NCI-H128 (cell line): ENCODE results near the gene AP5B1.
A peak's percentile ranks its signal among the peaks of the same experiment; 100 is the strongest.

Experiments
- DNase-seq: peaks from one replicate; lab custom pipeline; 2025; ENCODE audit not compliant: unreplicated experiment; lab: John Stamatoyannopoulos, UW

Gene AP5B1

DNA sequence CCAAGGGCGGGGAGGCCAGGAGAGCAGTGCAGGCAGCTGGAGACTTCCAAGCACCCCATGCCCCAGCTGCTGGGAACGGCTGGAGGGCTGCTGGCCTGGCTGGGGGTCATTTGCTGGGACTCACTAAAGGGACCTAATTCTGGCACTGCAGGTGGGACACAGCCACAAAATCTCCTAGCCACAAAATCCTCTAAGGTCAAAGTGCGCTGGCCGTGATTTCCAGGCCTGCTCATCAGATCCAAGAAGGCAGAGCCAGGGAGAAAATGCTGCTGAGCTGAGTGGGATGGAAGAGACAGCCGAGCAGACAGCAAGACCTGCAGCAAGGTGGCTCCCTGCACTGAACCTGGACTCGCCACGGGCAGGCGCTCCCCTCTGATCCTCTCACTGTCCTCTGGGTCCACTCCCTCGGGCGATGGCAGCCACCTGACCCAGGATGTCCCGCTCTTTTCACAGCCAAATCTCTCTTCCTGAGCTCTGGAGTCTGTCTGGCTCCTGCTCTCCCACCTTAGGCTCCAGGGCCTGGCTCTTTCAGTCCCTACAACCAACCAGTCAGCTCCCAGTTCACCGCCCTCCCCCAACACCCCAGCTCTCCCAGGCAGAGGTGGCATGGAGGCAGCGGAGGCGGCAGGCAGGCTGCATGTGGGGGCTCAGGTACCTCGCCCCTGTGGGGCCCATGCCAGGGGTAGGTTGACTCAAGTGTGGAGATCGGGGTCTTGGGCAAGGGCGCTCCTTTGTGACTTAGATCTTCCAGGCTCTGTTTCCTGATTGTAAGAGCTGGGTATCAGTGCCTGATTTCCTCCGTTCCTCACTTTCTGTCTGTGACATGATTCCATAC lies 20.6 kb upstream of the AP5B1 start:
- DNase-seq: no peak

DNA sequence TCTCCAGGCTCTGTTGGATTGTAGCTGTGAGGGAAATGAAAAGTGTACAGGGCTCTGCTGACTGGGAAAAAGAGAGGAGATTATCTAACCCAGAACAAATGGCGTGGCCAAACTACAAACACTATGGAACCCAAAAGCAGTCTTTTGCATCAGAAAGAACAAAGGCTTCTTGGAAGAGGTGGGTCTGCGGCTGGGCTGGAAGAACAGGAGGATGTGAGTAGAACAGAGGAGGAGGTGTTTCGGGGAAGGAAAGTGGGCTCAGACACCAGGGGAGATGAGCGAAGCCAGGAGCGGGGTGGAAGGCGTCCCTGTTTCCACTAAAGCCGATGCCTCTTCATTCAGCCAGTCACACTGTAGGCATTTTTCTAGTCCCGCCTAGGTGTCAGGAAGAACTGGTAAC lies 18.1 kb upstream of the AP5B1 start:
- no peak for DNase-seq

DNA sequence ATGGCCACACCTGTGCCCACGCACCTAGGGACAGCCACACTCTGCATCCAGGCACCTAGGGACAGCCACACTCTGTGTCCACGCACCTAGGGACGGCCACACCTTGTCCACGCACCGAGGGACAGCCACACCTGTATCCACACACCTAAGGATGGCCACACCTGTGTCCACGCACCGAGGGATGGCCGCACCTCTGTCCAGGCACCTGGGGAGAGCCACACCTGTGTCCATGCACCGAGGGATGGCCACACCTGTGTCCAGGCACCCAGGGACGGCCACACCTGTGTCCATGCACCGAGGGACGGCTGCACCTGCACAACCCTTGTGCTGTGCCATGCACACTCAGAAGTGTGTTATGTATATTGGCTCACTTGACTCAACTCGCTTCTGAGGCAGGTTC lies 16.9 kb upstream of the AP5B1 start:
- no peak for DNase-seq

DNA sequence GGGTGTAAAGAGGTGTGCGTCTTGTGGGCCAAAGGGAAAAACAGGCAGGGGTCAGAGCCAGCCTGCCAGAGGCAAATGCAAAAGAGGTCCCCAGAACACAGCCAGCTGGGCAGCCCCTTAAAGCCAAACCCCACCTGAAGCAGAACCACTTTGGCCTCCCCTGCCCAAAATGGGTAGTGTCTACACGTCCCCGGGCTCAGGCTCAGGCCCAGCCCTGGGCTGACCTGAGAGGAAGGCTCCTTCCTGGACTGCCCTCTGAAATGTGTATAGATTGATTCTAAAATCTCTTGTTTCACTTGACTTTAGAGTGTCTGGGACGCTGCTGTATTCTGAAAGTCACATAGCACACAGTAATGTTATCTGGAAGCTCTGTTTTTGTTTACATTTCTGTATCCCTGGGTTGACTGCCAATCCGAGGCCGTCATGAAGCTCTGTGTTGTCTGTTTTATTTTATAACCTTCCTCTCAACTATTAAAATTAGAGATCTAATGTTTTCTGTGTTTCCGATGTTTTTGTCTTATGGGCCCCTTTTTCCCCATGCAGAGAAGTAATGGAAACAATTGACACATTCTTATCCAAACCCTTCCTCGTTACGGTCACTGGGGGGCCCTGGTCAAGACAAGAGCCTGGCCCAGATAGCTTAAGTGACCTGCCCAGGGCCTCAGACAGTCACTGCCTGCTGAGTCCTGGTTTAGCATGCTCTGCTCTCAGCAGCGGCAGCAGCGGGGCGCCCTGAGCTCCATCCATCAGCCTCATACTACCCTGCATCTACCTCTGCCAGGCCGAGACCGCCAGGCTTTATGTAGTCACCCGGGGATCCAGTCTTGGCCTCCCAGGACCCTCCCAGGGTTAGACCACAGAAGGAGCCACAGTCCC lies 16.2 kb upstream of the AP5B1 start:
- no peak for DNase-seq

DNA sequence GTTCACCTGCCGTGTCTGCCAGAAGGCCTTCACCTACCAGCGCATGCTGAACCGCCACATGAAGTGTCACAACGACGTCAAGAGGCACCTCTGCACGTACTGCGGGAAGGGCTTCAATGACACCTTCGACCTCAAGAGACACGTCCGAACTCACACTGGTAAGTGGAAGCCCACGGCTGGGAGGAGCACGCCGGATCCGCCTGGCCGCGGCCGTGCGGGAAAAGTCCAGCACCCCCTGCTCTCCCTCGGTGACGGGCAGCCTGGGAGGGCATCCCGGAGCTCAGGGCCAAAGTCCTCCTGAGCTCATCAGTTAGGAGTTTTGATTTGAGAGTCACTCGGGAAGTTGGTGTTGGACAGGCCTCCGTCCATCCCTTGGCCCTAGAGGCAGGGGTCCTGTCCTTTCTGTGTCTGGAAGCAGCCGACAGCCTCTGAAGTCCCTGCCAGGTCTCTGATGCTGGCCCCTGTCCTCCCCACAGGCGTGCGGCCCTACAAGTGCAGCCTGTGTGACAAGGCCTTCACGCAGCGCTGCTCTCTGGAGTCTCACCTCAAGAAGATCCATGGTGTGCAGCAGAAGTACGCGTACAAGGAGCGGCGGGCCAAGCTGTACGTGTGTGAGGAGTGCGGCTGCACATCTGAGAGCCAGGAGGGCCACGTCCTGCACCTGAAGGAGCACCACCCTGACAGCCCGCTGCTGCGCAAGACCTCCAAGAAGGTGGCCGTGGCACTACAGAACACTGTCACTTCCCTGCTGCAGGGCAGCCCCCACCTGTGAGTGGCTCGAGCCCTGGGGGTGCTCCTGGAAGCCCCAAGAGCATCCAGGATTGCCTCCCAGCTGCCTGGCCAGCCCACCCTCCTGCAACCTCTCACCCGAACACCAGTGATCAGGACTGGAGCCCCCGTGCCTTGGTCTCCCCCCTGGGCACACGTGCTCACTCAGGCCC lies 14.1 kb upstream of the AP5B1 start:
- DNase-seq: no peak

DNA sequence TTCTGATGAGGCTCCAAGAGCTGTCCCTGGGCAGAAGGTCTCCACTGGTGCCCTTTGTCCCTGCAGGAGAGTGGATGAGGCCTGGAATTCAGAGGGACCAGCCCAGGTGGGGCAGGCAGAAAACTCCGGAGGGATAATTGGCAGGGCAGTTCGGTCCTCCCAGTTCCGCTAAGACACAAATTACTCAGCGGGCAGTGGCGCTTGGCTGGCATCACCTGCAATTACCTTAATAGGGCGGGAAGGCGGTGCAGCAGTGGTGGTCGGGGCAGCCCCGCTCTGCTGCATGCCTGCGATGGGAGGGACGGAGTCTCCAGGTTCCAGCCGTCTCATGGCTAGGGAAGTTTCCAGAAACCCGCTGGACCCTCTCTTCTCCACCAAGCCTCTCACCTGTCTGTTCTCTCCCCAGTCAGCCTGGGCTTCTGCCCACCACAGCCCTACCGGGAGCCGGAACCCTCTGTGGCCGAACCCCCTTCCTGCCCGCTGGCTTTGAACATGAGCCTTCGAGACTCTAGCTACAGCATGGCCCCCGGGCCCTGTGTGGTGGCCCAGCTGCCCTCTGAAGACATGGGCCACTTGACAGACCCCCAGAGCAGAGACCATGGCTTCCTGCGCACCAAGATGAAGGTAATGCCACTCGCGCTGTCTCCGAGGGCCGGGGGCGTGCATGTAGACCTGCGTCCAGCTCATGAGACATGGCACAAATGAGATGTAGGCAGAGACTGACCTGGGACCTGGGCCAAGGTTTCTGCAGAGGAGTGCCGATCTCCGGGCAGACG lies 13.0 kb upstream of the AP5B1 start:
- no peak for DNase-seq

DNA sequence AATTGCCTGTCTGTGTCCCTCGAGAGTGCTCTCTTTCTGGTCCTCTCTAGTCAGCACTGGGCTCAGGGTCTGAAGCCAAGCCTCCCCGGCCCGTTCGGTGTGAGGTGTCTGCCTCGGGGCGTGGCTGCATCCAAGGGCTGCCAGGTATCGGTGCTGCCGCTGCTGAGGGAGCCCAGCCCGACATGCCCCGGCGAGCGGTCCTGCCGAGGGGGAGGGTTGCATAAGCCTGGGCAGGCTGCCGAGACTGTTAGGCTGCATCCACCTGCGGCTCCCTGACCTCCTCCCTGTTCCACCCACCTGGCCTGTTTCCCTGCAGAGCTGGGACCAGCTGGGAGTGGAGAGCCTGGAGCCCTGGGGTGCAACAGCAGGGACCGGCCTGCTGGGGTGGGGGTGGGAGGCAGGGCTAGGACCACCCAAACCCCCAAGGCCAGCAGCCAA lies 12.4 kb upstream of the AP5B1 start:
- peak; percentile 32 for DNase-seq

DNA sequence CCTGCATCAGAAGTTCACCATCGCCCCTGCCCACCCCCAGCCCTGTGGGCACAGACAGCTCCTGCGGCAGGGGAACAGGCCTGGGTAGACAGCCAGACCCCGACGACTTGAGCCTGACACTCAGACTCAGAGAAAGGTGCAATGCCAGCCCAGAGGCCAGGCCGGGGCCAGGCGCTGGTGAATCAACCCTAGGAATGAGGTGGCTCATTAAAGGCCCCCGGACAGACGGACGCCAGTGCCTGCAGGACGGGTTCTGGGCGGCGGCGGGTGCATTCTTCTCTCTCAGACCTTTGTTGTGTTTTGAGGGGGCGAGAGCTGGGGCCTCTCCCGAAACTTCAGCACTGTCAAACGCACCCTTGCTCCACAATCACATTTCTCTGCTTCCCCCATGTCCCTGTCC lies 11.7 kb upstream of the AP5B1 start:
- no peak for DNase-seq

DNA sequence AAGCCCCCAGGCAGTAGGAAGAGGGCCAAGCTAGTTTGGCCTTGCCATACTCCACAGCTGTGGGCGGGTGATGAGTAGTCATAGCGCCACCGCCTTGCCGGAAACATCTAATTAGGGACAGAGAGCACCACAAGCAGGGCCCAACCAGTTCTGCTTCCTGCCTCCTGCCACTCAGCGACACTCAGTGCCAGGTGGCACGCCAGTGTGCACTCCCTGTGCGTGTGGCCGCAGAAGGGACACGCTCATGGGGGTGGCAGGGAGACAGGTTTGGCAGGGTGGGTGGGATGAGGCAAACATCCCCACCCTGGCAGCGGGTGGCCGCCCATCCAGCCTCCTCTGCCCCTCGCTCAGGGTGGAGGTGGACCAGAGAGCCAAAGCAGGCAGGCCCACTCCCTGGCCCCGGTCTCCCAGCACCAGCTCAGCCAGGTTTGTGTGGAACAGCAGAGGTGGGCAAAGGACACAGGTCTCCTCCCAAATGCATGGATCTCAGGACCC lies 11.0 kb upstream of the AP5B1 start:
- no peak for DNase-seq

DNA sequence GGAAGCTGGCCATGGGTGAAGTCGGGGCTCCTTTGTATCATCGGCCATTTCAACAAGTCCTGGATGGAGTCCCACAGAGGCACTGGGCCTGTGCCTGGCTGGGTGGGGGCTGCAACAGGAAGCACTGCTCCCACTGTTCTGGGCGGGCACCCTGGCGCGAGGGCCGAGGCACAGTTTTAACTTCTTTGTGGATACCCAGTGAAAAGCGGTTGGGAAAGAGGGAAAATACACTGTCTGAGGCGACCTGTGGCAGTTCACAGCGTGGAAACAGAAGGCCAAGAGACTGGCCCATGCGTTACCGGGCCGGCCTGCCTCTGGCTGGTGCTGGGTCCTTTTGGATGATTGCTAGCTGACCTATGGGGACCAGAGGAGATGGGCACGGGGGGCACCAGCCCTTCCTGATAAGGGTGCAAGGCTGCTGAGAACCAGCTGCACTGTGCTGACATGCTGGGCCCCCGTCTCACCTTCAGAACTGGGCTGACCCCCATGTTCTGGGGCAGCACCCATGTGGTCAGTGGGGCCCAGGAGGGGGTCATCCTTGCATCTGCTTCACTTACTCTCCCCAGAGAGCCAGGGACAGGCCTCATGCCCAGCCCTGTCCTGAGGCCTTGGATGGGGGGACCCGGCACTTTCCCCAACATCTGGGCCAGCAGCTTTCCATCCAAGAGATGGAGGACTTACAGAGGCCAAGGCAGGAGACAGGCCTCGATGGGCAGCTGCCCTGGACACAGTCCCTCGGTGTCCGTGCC lies 10.3 kb upstream of the AP5B1 start:
- no peak for DNase-seq

DNA sequence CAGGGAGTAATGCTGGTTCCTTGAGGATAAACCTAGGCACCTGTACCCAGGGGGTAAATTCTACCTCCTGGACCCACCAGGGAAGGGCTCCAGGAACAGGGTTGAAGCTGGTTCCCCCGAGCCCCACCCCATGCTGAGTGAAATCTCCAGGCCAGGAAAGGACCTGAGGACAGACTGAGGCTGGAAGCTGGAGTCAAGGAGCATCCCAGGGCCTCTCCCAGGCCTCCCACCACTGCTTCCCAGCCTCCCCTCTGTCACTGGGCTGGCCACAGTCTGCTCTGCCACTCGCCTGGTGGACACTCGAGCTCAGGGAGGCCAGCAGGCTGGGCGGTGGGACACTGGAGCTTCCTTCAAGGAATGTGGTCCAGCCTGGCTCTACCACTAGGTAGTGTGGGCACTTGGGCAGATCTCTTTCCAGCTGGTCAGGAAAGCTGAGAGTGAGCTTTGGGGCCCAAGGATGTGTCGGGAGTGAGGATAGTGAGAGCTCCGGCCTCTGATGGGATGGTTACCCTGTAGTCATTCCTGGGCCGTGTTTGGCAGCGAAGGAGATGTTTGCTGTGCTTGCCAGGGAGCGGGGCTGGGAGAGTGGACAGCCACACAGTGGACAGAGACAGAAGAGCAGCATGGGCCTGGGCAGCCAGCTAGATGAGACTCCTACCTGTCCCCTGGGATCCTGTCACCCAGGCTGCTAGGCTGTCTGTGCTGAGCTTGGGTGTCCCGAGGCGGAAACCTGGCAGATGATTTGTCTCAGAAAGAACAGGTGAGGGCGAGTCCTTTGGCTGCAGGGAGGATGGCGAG lies 9.5 kb upstream of the AP5B1 start:
- DNase-seq: no peak

DNA sequence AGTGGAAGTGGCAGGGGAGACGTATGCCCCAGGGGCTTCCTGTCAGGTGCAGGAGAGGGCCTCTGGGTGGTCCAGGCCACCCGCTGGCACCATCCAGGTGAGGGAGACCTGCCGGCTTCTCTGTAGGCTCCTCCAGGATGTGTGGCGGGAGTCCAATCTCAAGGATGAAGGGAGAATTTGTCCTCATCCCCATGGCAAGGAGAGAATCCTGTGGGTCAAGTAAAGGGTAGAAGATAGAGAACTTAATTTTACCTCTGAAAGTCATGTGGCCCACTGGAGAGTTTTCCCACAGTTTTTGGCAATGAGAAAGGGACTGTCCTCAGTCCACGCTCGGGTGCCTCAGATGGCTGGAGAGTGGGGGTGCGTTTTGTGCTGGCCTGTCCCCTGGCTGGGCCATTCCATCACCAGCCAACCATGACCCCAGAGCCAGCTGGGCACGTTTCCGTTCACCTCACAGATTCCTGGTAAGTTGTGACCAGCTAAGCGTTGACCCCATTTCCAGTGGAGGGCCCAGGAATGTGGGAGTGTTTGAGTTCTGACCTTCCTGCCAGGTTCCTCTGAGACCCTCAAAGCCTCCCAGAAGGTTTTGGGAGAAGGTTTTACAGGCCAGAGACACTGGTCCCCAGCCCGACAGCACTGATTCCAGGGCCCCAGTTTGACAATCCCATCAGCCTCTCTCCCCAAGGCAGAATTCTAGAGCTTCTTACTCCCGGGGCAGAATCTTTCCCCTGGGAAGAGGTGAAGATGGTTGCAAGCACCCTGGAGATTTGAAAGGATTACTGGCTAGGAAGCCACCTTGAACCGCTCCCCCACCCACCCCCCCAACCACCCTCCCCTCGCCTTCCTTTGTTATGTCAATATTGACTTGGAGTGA lies 8.7 kb upstream of the AP5B1 start:
- DNase-seq: no peak

DNA sequence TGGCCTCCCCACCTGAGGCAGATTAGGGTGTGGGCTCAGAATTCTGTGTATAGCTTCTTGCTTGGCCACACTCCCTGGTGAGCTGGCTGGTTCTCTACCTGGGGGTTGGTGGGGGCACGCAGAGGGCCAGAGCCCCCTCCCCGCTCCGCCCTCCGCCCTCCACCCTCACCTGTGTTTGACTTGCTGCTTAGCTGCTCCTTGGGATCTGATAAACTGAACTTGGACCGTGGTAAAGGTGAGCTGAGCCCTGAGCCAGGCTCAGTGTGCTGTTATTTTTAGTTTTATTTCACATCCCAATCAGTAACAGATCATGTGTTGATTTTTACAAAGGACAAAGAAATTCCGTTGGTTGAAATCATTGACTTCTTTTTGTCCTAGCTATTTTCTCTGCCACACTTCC lies 8.0 kb upstream of the AP5B1 start:
- DNase-seq: no peak

DNA sequence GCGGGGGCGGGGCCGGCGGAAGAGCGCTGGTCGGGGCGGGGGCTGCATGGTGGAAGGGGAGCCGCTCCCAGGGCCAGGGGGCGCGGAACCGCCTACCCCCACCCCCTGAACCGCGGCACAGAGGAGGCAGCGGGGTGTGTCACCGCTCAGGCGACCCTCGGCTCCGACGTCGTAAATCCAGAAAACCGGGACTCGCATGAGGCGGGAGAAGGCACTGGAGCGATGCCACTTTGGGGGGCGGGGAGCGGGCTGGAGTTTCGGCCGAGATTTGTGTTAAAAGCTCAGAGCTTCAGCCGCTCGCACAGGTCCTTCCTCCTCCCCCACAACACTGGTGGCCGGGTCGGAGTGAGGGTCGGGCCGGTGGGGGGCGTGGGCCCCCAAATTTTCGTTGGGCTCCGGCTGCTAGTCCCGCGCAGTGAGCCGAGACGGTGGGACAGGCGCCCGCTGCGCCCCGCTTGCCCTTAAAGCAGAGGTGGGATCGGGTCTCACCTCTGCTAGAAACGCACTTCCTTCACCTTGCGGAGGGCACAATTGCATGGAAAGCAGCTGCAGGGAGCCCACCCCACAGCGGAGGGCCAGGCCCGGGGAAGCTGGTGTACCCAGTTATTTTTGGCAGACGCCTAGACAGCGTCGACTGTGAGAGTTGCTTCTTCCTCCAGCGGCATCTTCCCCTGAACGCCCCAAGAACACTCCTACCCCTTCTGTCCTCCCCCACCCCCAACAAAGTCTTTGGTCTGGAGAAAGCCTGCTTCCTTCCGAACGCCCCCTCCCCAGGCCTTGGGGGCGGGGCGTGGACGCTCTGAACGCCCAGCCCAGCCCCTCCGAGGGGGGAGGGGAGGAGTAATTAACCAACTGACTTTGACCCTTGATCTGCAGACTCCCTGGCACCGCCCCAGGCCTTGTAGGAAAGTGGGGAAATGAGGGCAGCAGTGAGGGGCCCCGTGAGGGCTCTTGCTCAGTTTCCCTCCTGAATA lies 7.2 kb upstream of the AP5B1 start:
- no peak for DNase-seq

DNA sequence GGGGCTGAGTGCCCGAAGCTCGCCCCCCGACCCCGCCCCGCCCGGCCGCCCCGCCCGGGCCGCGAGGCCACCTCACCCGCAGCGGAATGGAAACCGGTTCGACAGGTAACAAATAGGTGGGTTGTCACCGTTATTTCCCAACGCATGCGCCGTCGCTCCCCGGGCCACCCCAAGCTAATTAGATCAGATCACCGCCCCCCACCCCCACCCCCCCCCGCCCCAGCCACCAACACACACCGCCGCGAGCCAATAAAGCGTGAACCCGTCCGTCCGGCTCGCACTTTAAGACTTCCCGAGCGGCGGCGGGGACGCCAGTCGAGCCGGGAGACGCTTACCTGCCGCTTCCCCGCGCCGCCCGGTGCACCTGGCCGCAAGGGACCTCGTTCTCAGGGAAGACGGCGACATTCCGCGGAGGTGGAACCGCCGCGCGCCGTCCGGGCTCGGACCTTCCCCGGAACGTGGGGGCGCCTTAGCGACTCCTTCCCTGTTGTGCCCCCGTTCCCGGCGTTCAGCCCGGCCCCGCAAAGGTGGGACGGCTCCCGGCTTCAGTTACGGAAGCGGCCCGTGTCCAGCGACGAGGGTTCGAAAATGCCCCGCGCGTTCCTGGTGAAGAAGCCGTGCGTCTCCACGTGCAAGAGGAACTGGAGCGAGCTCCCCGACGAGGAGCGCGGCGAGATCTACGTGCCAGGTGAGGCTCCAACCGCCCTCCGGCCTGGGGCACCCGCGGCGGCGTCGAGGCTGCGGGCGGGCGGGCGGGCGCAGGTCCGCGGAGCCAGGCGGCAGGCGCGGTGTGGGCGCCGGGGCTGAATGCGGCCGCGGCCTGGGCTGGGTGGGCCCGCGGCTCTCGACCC lies 6.2 kb upstream of the AP5B1 start, which contains the start of gene OVOL1:
Gene OVOL1 (plus strand): TSS at position 278 of the 851 bp plus-strand sequence. CDS start 311 bp downstream, at position 589.
- peak; percentile 14 for DNase-seq
